ENCODE measurements around the gene TAC3. TPM values are rescaled to one million over a fixed set of nuclear protein-coding genes. Genes with fewer than 3 reads are reported as not detected.

Gene TAC3
- total RNA-seq, 2 donors from 2014 or later: not detected

DNA sequence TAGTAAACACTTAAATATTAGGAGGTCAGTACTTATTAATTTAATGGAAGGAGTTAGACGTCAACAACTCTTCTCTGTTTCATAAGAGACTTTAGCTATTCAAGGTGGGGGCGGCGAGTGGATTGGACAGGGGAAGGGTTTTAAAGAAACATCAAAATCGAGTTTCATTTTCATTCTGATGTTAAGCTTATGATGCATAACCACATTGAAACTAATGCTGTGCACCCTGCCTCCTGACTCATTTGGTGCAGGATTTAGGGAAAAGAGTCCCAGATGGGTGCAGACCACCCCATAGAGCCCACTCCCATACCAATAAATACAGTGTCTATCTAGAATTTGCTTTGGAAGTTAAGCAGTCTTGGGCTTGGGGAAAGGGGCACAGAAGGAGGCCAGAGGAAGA is 17.3 kb downstream of the TAC3 start:
- no peaks in the 10 kb centered on the region for H3K27me3 ChIP-seq (replicated peaks; ENCODE audit: insufficient read depth)
- no peak overlapping the region for H3K4me3 ChIP-seq
- H3K9me3 ChIP-seq: no peaks in the 10 kb centered on the region
- DNase-seq (ENCODE audit: low spot score): no peak
- WGBS: 66% methylated on average over 4 of the region's 4 CpGs
- H3K36me3 ChIP-seq: peaks cover 0 to 19% of the 10 kb centered on the region in 2 donors
- no peaks in the 10 kb centered on the region for H3K4me1 ChIP-seq (replicated peaks)
- intact Hi-C loops (cut with DNase I): no loop called here
- no peak for TF ChIP-seq POLR2AphosphoS5 (IDR thresholded peaks at IDR 0.05)
- no peak for TF ChIP-seq CTCF (IDR thresholded peaks at IDR 0.05)
- TF ChIP-seq POLR2A (IDR thresholded peaks at IDR 0.05): no peak
- no peak overlapping the region for H3K27ac ChIP-seq

DNA sequence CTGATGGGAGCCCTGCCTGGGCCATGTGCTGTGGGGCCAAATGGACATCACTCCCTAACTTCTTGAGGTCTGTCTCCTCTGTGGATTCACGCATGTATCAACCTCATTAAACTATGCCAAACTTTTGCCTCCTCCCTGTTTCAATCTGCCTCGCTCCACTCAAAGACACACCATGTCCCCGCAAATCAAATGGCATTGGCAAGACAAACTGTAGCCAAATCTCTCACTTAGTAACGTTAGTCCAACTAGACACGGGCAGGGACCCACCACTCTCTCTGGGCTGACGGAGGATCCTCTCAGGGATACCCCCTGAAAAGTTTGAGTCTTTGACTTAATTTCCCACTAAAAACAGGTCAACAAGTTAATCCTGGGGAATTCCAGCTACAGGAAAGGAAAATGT is 18.0 kb downstream of the TAC3 start:
- DNase-seq (ENCODE audit: low spot score): no peak
- Histone ChIP-seq H3K4me3 (no peak overlapping the region), H3K4me1 (replicated peaks) (no peaks in the 10 kb centered on the region), H3K9me3 (no peaks in the 10 kb centered on the region), H3K27ac (no peak overlapping the region), H3K36me3 (peaks cover 0 to 15% of the 10 kb centered on the region in 2 donors), H3K27me3 (replicated peaks; ENCODE audit: insufficient read depth) (no peaks in the 10 kb centered on the region)
- no peak for TF ChIP-seq CTCF (IDR thresholded peaks at IDR 0.05)
- no peak for TF ChIP-seq POLR2A (IDR thresholded peaks at IDR 0.05)
- TF ChIP-seq POLR2AphosphoS5 (IDR thresholded peaks at IDR 0.05): no peak
- WGBS: 77% methylated on average over 6 of the region's 6 CpGs
- intact Hi-C loops (cut with DNase I): no loop called here

- 56% methylated on average over 12 of the region's 12 CpGs for WGBS
- no peak for DNase-seq (ENCODE audit: low spot score)
- no peak overlapping the region for H3K4me3 ChIP-seq
- H3K36me3 ChIP-seq: peaks cover 0 to 1% of the 10 kb centered on the region in 2 donors
- TF ChIP-seq POLR2A (IDR thresholded peaks at IDR 0.05): no peak
- TF ChIP-seq CTCF (IDR thresholded peaks at IDR 0.05): no peak
- TF ChIP-seq POLR2AphosphoS5 (IDR thresholded peaks at IDR 0.05): peak; percentile 41
- no peaks in the 10 kb centered on the region for H3K4me1 ChIP-seq (replicated peaks)
- H3K27ac ChIP-seq: peak overlapping the region in 1 of 2 donors; percentile 4
- H3K27me3 ChIP-seq (replicated peaks; ENCODE audit: insufficient read depth): no peaks in the 10 kb centered on the region
- intact Hi-C loops (cut with DNase I): no loop called here
- no peaks in the 10 kb centered on the region for H3K9me3 ChIP-seq
Measured at GRCh38 chr12:56996793-56997545, 19.4 kb downstream of the TAC3 start.

GRCh38 chr12:56995930-56996496 is 20.3 kb downstream of the TAC3 start:
- TF ChIP-seq CTCF (IDR thresholded peaks at IDR 0.05) (no peak), POLR2A (IDR thresholded peaks at IDR 0.05) (no peak), POLR2AphosphoS5 (IDR thresholded peaks at IDR 0.05) (no peak)
- 91% methylated on average over 11 of the region's 11 CpGs for WGBS
- DNase-seq (ENCODE audit: low spot score): no peak
- H3K4me3 ChIP-seq: no peak overlapping the region
- H3K4me1 ChIP-seq (replicated peaks): no peaks in the 10 kb centered on the region
- H3K27ac ChIP-seq: peak overlapping the region in 1 of 2 donors; percentile 4
- no peaks in the 10 kb centered on the region for H3K36me3 ChIP-seq
- H3K9me3 ChIP-seq: no peaks in the 10 kb centered on the region
- no peaks in the 10 kb centered on the region for H3K27me3 ChIP-seq (replicated peaks; ENCODE audit: insufficient read depth)
- intact Hi-C loops (cut with DNase I): no loop called here

Data from prostate gland (tissue), 2 donors.